Measurements from ENCODE around the gene HACL1. TPM values are rescaled to one million over a fixed set of nuclear protein-coding genes. Genes with fewer than 3 reads are reported as not detected.
A peak's percentile ranks its signal among the peaks of the same experiment; 100 is the strongest.

HACL1 gene
- total and polyA plus RNA-seq, 2 experiments from 2014 or later, result 21.6 to 23.0 TPM

GRCh38 chr3:15531346-15531745, 70.0 kb downstream of the HACL1 start:
- Histone ChIP-seq H3K27ac (no peak overlapping the region), H3K36me3 (replicated peaks; ENCODE audit: insufficient read depth, low read depth) (no peaks in the 10 kb centered on the region), H3K4me2 (no peak overlapping the region), H3K4me1 (ENCODE audit: insufficient read depth) (no peaks in the 10 kb centered on the region), H3K9me2 (replicated peaks; ENCODE audit: insufficient read depth) (no peaks in the 10 kb centered on the region), H3K4me3 (no peak overlapping the region), H3K79me2 (no peaks in the 10 kb centered on the region), H4K20me1 (ENCODE audit: insufficient read depth, poor library complexity, severe bottlenecking) (no peaks in the 10 kb centered on the region), H2AFZ (no peak overlapping the region), H3K9me3 (ENCODE audit: low read depth) (no peaks in the 10 kb centered on the region), H3K27me3 (no peaks in the 10 kb centered on the region)
- DNase-seq (ENCODE audit: low spot score), result no peak
- TF ChIP-seq EZH2 (IDR thresholded peaks at IDR 0.05; ENCODE audit: borderline replicate concordance), result no peak
- no peak for TF ChIP-seq EZH2phosphoT487 (IDR thresholded peaks at IDR 0.05; ENCODE audit: low read depth, severe bottlenecking, unreplicated experiment)
- TF ChIP-seq, protein P1, sequence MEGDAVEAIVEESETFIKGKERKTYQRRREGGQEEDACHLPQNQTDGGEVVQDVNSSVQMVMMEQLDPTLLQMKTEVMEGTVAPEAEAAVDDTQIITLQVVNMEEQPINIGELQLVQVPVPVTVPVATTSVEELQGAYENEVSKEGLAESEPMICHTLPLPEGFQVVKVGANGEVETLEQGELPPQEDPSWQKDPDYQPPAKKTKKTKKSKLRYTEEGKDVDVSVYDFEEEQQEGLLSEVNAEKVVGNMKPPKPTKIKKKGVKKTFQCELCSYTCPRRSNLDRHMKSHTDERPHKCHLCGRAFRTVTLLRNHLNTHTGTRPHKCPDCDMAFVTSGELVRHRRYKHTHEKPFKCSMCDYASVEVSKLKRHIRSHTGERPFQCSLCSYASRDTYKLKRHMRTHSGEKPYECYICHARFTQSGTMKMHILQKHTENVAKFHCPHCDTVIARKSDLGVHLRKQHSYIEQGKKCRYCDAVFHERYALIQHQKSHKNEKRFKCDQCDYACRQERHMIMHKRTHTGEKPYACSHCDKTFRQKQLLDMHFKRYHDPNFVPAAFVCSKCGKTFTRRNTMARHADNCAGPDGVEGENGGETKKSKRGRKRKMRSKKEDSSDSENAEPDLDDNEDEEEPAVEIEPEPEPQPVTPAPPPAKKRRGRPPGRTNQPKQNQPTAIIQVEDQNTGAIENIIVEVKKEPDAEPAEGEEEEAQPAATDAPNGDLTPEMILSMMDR (IDR thresholded peaks at IDR 0.05; ENCODE audit: poor library complexity), result no peak
- 83% methylated on average over 1 of the region's 1 CpG for WGBS (ENCODE audit: low lambda C conversion rate, missing lambda C conversion rate)

DNA sequence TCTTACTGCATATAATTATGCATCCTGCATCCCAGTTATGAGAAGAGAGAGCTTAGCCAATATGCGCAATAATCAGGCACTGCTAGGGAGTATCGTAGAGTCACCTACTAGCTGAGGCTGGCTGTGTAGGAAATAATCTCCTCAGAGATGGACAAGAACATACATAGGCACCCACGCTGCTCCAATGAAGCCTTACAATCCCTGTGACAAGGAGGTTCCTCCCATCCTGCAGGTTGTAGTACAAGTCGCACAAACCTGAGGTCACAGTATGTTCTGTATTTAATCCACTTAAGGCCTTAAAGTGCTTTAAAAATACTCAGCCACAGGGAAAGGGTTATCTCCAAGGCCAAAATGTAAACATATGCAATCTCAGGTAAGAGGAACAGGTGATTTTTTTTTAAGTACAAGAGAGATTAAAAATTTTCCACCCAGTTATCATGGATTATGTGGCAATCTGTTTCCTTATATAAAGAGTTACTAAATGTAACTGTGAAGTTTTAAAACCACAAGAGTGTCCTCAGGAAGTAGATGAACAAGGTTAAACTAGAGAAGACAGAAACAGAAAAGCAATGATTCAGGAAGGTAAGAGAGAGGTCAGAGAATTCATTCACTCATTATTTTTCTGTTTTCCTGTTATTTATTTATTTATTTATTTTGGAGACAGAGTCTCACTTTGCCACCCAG, 72.4 kb downstream of the HACL1 start:
- Histone ChIP-seq H3K36me3 (replicated peaks; ENCODE audit: insufficient read depth, low read depth) (no peaks in the 10 kb centered on the region), H3K27me3 (no peaks in the 10 kb centered on the region), H3K4me2 (no peak overlapping the region), H3K9me3 (ENCODE audit: low read depth) (no peaks in the 10 kb centered on the region), H3K27ac (no peak overlapping the region), H4K20me1 (ENCODE audit: insufficient read depth, poor library complexity, severe bottlenecking) (no peaks in the 10 kb centered on the region), H3K4me3 (no peak overlapping the region), H3K4me1 (ENCODE audit: insufficient read depth) (no peaks in the 10 kb centered on the region), H3K79me2 (no peaks in the 10 kb centered on the region), H2AFZ (no peak overlapping the region), H3K9me2 (replicated peaks; ENCODE audit: insufficient read depth) (no peaks in the 10 kb centered on the region)
- no peak for TF ChIP-seq EZH2 (IDR thresholded peaks at IDR 0.05; ENCODE audit: borderline replicate concordance)
- TF ChIP-seq, protein P1 (IDR thresholded peaks at IDR 0.05; ENCODE audit: poor library complexity), result no peak
- WGBS (ENCODE audit: low lambda C conversion rate, missing lambda C conversion rate), result 79% methylated on average over 4 of the region's 4 CpGs
- no peak for DNase-seq (ENCODE audit: low spot score)

GRCh38 chr3:15527031-15527459, 74.3 kb downstream of the HACL1 start:
- Histone ChIP-seq H3K79me2 (no peaks in the 10 kb centered on the region), H3K4me1 (ENCODE audit: insufficient read depth) (no peaks in the 10 kb centered on the region), H3K9me2 (replicated peaks; ENCODE audit: insufficient read depth) (no peaks in the 10 kb centered on the region), H3K9me3 (ENCODE audit: low read depth) (no peaks in the 10 kb centered on the region), H2AFZ (no peak overlapping the region), H4K20me1 (ENCODE audit: insufficient read depth, poor library complexity, severe bottlenecking) (no peaks in the 10 kb centered on the region), H3K4me3 (no peak overlapping the region), H3K4me2 (no peak overlapping the region), H3K27me3 (no peaks in the 10 kb centered on the region), H3K36me3 (replicated peaks; ENCODE audit: insufficient read depth, low read depth) (no peaks in the 10 kb centered on the region), H3K27ac (no peak overlapping the region)
- WGBS (ENCODE audit: low lambda C conversion rate, missing lambda C conversion rate), result 49% methylated on average over 4 of the region's 4 CpGs
- DNase-seq (ENCODE audit: low spot score), result peak; percentile 35
- no peak for TF ChIP-seq EZH2 (IDR thresholded peaks at IDR 0.05; ENCODE audit: borderline replicate concordance)
- TF ChIP-seq, protein P1 (IDR thresholded peaks at IDR 0.05; ENCODE audit: poor library complexity), result peak; percentile 25

Measured in hepatocyte (in vitro differentiated cells).